ENCODE measurements around the gene ARHGAP32. TPM values are rescaled to one million over a fixed set of nuclear protein-coding genes. Genes with fewer than 3 reads are reported as not detected.

The ARHGAP32 gene
- total RNA-seq, 4 donors from 2014 or later, result 11.2 to 21.7 (median 18.1) TPM

DNA sequence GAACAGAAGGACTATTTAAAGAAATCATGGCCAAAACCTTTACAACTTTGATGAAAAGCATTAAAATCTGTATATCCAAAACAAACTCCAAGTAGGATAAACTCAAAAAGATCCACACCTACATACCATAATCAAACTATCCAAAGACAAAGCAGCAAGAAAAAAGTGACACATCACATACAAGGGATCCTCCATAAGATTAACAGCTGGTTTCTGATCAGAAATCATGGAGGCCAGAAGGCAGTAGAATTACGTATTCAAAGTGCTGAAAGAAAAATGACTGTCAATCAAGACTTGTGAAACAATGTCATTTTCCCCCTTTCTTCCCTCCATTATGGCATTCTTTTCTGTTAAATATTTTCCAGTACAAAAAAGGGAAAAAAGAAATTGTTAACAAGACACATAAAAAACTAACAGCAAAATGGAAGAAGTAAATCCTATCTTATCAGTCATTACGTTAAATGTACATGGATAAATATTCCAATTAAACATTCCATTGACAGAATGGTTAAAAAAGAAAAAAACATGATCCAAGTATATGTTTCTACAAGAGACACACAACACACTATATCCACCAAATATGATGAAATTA is 34.2 kb upstream of the ARHGAP32 start:
- no peak for DNase-seq (ENCODE audit: low spot score)
- ATAC-seq (ENCODE audit: low FRiP score), result no peak
- TF ChIP-seq, protein P1, sequence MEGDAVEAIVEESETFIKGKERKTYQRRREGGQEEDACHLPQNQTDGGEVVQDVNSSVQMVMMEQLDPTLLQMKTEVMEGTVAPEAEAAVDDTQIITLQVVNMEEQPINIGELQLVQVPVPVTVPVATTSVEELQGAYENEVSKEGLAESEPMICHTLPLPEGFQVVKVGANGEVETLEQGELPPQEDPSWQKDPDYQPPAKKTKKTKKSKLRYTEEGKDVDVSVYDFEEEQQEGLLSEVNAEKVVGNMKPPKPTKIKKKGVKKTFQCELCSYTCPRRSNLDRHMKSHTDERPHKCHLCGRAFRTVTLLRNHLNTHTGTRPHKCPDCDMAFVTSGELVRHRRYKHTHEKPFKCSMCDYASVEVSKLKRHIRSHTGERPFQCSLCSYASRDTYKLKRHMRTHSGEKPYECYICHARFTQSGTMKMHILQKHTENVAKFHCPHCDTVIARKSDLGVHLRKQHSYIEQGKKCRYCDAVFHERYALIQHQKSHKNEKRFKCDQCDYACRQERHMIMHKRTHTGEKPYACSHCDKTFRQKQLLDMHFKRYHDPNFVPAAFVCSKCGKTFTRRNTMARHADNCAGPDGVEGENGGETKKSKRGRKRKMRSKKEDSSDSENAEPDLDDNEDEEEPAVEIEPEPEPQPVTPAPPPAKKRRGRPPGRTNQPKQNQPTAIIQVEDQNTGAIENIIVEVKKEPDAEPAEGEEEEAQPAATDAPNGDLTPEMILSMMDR (IDR thresholded peaks at IDR 0.05), result no peak

DNA sequence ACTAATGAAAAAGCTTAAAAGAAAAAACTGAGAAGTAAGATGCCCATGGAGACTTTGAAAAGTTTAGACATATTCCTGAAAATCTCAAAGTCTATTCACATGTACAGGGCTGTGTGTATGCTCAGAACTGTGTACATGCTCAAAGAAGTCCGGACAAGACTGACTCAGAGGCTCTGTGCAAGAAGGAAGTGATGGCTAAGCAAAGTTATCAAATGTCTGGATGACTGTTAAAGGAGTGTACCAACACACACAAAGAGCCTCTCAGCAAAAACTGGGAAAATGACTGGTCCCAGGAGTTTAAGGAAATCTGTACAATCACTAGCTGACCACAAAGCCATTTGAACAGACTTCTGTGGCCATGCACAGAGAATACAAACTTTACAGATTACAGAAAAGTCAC is 33.1 kb upstream of the ARHGAP32 start:
- DNase-seq (ENCODE audit: low spot score) (no peak), ATAC-seq (ENCODE audit: low FRiP score) (no peak)
- TF ChIP-seq, protein P1 (IDR thresholded peaks at IDR 0.05), result no peak

DNA sequence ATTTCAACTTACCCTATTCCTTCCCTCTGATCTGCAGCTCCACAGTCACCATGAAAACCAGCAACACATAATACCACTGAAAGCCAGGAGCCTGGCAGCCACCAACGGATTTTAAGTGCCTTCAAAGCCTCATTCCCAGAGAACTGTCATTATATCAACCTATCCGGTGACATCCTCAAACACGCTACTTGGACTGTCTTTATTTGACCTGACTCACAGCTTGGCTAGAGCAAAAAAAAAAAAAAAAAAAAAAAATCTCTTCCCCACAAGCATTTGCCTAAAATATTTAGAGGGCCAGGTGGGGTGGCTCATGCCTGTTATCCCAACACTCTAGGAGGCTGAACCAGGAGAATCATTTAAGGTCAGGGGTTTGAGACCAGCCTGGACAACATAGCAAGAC is 32.4 kb upstream of the ARHGAP32 start:
- ATAC-seq (ENCODE audit: low FRiP score), result no peak
- DNase-seq (ENCODE audit: low spot score), result no peak
- TF ChIP-seq, protein P1 (IDR thresholded peaks at IDR 0.05), result no peak

DNA sequence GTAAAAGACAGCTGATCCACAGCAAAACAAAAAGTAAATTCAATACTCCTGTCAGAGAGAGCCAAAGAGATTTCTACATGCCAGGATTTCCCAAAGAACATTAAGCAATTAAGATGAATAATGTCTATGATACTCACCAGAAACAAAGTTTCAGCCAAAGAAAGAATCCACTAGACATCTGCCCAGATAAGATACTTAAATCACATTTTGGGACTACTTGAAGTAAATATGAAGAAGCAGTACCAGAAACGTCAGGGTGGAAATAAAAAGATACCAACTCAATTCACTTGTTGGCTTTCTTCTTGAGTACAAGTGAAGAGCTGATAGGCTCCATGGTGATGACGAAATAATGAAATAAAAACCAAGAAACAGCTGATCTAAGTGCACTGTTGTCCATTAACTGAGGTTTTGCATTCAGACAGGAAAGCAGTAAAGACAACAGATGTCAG is 31.6 kb upstream of the ARHGAP32 start:
- ATAC-seq (ENCODE audit: low FRiP score), result peak; percentile 89
- DNase-seq (ENCODE audit: low spot score), result no peak
- TF ChIP-seq, protein P1 (IDR thresholded peaks at IDR 0.05), result no peak

DNA sequence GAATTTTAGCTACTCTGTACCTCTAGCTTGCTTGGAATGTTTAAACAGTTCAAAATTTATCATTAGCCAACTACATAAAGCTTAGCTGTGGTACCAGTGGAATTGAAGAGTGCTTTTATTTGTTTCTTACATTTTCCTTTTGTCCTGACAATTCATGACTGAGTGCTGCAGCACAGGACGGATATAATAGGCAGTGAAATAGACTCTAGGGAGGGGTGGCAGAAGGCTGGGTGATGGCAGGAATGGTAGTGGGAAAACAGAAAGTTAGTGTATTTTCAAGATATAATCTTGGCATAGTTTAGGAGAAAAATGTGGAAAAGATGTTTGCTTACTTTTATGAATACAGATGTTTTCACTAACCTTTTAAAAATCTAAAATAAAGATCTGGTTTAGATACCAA is 31.1 kb upstream of the ARHGAP32 start:
- no peak for DNase-seq (ENCODE audit: low spot score)
- TF ChIP-seq, protein P1 (IDR thresholded peaks at IDR 0.05), result no peak
- ATAC-seq (ENCODE audit: low FRiP score), result peak; percentile 34

DNA sequence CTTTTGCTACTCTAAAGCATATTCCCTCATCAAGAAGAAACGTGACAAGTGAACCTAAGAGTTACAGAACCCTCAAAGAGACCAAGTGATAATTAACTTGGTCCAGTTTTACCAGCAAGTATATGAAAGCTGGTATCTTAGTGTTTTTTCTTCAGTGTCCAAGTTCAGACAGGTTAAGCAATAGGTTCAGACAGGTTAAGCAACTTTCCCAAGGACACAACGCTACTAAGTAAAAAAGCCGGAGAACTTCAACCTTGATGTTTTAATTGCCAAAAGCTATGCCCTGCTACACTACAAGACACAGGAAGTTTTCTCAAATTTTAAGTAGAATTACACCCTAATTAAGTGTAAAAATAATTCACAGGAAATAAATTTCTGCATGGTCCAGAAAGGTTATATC is 30.0 kb upstream of the ARHGAP32 start:
- TF ChIP-seq, protein P1 (IDR thresholded peaks at IDR 0.05), result no peak
- ATAC-seq (ENCODE audit: low FRiP score) (no peak), DNase-seq (ENCODE audit: low spot score) (no peak)

DNA sequence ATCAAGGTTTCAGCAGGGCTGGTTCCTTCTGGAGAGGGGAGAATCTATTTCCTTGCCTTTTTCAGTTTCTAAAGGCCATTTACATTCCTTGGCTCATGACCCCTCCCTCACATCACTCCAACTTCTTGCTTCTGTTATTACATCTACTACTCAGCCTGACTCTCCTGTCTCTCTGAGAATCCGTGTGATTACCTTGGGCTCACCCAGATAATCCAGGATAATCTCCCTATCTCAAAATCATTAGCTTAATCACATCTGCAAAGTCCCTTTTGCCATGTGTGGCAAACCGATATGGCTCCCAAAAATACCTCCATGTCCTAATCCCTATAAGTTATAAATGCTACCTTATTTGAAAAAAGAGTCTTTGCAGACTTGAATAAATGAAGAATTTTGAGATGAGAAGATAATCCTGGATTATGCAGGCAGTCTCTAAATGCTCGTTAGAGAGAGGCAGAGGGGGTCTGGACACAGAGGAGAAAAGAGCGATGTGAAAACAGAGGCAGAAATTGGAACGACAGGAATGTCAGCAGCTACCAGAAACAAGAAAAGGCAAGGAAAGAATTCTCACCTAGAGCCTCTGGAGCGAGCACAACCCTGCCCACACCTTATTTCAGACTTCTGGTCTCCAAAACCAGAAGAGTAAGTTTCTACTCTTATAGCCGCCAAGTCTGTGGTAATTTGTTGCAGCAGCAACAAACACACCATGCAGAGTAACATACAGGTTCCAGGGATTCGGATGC is 23.6 kb upstream of the ARHGAP32 start:
- ATAC-seq (ENCODE audit: low FRiP score) (no peak), DNase-seq (ENCODE audit: low spot score) (no peak)
- TF ChIP-seq, protein P1 (IDR thresholded peaks at IDR 0.05), result no peak
